Activated naive CD4-positive, alpha-beta T cell treated with anti-CD3 and anti-CD28 coated beads for 36 hours (primary cell): ENCODE data around the gene WRAP53. TPM values are rescaled to one million over a fixed set of nuclear protein-coding genes. Genes with fewer than 3 reads are reported as not detected.
"Not testable (repeated sequence)": the region's sequence is repeated elsewhere in the genome, so short reads cannot be mapped to it uniquely, and the experiment has no call there.

ENCODE experiments used
- CTCF ChIA-PET: fragments of 350-600 bp; sonication (Branson Sonifier 250); formaldehyde crosslinking; loops from one replicate; lab custom pipeline; 2021; ENCODE audit warnings: antibody characterized with exemption; lab: Charles Lee
- DNase-seq: peaks from one replicate; pipeline ENCODE4 v3.0.0-alpha.2; 2020
- H3K27ac Mint-ChIP-seq: one replicate; pipeline ENCODE4 v1.8.0; 2021; ENCODE audit warnings: mild to moderate bottlenecking, mixed read lengths
- H3K27me3 Mint-ChIP-seq: one replicate; pipeline ENCODE4 v1.8.0; 2021; ENCODE audit warnings: low read depth, mixed read lengths
- H3K36me3 Mint-ChIP-seq: one replicate; pipeline ENCODE4 v1.8.0; 2021; ENCODE audit warnings: low read depth, mixed read lengths
- H3K4me1 Mint-ChIP-seq: one replicate; pipeline ENCODE4 v1.8.0; 2021; ENCODE audit warnings: low read depth, mixed read lengths
- H3K4me3 Mint-ChIP-seq: one replicate; pipeline ENCODE4 v1.8.0; 2021; ENCODE audit warnings: mild to moderate bottlenecking, moderate library complexity, mixed read lengths
- H3K9me3 Mint-ChIP-seq: one replicate; pipeline ENCODE4 v1.8.0; 2021; ENCODE audit warnings: mixed read lengths
- intact Hi-C: fragments of 100-400 bp; cut with micrococcal nuclease; formaldehyde crosslinking; loops from one replicate; pipeline ENCODE4 v1.15.1; 2023
- total RNA-seq, 2 experiments: library from RNA; stranded (reverse); gene quantifications; one replicate each; pipeline ENCODE4 v1.2.3, GENCODE V29; 2021

Gene WRAP53
- total RNA-seq: 10 to 100 TPM; 13.7 to 14.7 TPM

DNA sequence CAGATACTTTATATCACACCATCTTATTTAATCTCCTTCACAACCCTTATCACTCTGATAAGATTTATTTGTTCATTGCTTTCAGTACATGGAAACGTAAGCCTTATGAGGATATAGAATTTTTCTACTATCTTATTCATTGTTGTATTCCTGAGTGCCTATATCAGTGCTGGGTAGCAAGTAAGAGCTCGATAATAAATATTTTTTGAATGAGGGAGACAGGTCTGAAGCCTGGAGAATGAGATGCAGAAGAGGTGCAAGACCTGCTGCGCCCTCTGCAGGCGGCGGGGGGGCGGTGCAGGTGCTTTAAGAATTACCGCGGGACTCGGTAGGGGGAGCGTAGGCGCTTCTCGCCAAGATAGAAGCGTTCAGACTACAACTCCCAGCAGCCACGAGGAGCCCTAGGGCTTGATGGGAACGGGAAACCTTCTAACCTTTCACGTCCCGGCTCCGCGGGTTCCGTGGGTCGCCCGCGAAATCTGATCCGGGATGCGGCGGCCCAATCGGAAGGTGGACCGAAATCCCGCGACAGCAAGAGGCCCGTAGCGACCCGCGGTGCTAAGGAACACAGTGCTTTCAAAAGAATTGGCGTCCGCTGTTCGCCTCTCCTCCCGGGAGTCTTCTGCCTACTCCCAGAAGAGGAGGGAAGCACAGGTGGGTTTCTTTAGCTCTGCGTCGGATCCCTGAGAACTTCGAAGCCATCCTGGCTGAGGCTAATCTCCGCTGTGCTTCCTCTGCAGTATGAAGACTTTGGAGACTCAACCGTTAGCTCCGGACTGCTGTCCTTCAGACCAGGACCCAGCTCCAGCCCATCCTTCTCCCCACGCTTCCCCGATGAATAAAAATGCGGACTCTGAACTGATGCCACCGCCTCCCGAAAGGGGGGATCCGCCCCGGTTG, at the start of gene WRAP53:
WRAP53 (plus strand) TSS at position 570 of the 900 bp plus-strand sequence; CDS start at position 742, 172 bp downstream.
- DNase-seq: peak; percentile 98
- H3K27ac Mint-ChIP-seq: peak within 1 kb of the TSS; percentile 99
- H3K9me3 Mint-ChIP-seq: no peaks in the 10 kb centered on the region
- CTCF ChIA-PET: interaction anchor here (0.5 to 4.6 kb wide), 36 partner anchors 9 to 432 kb away, joined by 3 to 56 read pairs (median 5); partner anchors contain the start of genes ATP1B2, CD68, FXR2 and MPDU1
- H3K4me3 Mint-ChIP-seq: peak within 1 kb of the TSS; percentile 89
- H3K4me1 Mint-ChIP-seq: peaks cover 33% of the 10 kb centered on the region
- intact Hi-C loops: loop anchor here (1.0 to 10.0 kb wide), 14 partner anchors 56 to 449 kb away; partner anchors contain the start of genes CD68, CTDNEP1, ELP5 and MPDU1
- no peaks in the 10 kb centered on the region for H3K27me3 Mint-ChIP-seq
- peaks cover 37% of the 10 kb centered on the region for H3K36me3 Mint-ChIP-seq

DNA sequence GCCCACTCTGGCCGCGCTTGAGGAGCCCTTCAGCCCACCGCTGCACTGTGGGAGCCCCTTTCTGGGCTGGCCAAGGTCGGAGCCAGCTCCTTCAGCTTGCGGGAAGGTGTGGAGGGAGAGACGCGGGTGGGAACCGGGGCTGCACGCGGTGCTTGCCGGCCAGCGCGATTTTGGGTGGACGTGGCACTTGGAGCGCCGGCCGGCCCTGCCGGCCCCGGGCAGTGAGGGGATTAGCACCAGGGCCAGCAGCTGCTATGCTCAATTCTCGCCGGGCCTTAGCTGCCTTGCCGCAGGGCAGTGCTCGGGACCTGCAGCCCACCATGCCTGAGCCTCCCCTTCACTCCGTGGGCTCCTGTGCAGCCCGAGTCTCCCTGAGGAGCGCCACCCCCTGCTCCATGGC, 47.5 kb upstream of the WRAP53 start:
- intact Hi-C loops: no loop called here
- Mint-ChIP-seq H3K9me3 (peaks cover 1% of the 10 kb centered on the region), H3K4me3 (no peak overlapping the region), H3K27ac (no peak overlapping the region), H3K4me1 (peaks cover 10% of the 10 kb centered on the region), H3K27me3 (no peaks in the 10 kb centered on the region), H3K36me3 (no peaks in the 10 kb centered on the region)
- CTCF ChIA-PET: interaction anchor here (0.6 to 1.0 kb wide), 2 partner anchors 29 to 47 kb away, joined by 3 read pairs; partner anchors contain the start of gene TP53
- no peak for DNase-seq

DNA sequence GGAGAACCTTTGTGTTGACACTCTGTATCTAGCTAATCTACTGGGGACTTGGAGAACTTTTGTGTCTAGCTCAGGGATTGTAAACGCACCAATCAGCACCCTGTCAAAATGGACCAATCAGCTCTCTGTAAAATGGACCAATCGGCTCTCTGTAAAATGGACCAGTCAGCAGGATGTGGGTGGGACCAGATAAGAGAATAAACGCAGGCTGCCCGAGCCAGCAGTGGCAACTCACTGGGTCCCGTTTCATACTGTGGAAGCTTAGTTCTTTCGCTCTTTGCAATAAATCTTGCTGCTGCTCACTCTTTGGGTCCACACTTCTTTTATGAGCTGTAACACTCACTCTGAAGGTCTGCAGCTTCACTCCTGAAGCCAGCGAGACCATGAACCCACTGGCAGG, 46.6 kb upstream of the WRAP53 start:
- H3K27ac Mint-ChIP-seq: peak overlapping the region; percentile 54
- H3K36me3 Mint-ChIP-seq, H3K27me3 Mint-ChIP-seq, intact Hi-C loops, H3K9me3 Mint-ChIP-seq, H3K4me1 Mint-ChIP-seq: not testable (repeated sequence)
- H3K4me3 Mint-ChIP-seq: peak overlapping the region; percentile 69
- DNase-seq: peak; percentile 46
- CTCF ChIA-PET: interaction anchor here (0.6 to 2.0 kb wide), 6 partner anchors 9 to 48 kb away, joined by 3 to 13 read pairs (median 3); partner anchors contain the start of gene TP53

DNA sequence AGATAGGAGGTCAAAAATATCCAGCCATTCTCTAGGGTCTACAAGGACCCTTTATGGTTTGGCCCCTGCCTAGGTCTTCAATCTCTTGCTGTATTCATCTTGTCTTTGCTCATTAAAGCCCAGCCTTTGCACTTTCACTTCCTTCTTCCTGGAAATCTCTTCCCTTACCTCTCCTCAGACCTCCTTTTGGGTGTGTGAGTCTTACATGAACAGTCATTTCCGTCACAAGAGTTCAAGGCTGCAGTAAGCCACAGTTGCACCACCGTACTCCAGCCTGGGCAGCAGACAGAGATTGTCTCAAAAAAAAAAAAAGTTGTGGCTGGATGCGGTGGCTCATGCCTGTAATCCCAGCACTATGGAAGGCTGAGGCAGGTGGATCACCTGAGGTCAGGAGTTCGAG, 43.5 kb upstream of the WRAP53 start:
- Mint-ChIP-seq H3K36me3 (no peaks in the 10 kb centered on the region), H3K4me3 (no peak overlapping the region), H3K4me1 (peaks cover 11% of the 10 kb centered on the region)

DNA sequence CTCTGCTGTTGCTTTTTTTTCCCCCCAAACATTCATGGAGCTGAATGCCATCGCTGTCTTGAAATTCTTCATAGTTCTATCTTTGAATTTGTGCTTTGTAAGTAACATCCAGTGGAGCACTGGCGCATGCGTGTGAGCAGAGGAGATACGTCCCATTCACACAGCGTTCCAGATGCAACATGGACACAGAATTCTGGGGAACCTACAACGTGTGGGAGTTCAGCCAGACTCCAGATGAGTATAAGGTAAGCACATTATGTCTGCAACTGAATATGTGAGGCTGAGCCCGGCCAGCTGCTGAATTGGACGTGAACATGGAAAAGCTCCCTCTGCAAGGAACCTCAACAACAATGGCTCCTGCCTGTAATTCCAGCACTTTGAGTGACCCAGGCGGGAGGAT, 41.8 kb upstream of the WRAP53 start:
- intact Hi-C loops: no loop called here
- Mint-ChIP-seq H3K9me3 (peaks cover 1% of the 10 kb centered on the region), H3K4me3 (no peak overlapping the region), H3K27ac (no peak overlapping the region), H3K27me3 (peaks cover 13% of the 10 kb centered on the region), H3K36me3 (no peaks in the 10 kb centered on the region), H3K4me1 (peaks cover 25% of the 10 kb centered on the region)
- no peak for DNase-seq
- CTCF ChIA-PET: interaction anchor here (0.6 kb wide), 1 partner anchor 12 kb away, joined by 3 read pairs; no protein-coding TSS in a partner anchor

More for the DNA sequence above, 43.5 kb upstream of the WRAP53 start:
- H3K27ac Mint-ChIP-seq: no peak overlapping the region
- CTCF ChIA-PET: no interaction called here
- DNase-seq: no peak
- peaks cover under 1% of the 10 kb centered on the region for H3K27me3 Mint-ChIP-seq
- intact Hi-C loops: no loop called here
- H3K9me3 Mint-ChIP-seq: peaks cover 1% of the 10 kb centered on the region

DNA sequence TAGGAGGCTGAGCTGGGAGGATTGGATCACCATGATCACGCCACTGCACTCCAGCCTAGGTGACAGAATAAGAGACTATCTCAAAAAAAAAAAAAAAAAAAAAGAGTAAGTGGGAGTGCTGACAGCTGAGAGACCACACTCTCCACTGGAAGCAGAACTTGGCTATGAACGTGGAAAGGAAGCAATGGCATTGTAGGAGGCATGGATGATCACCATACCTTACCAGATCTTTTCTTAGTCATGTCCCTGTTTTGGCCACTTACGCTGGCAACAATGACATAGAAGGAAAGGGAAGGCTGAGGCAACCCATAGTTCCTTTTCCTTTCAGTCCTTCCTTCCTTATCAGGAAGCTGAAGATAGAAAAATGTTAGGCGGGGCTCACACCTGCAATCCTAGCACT, 41.3 kb upstream of the WRAP53 start:
- CTCF ChIA-PET: interaction anchor here (0.6 kb wide), 1 partner anchor 12 kb away, joined by 3 read pairs; no protein-coding TSS in a partner anchor
- no peak overlapping the region for H3K27ac Mint-ChIP-seq
- peaks cover 16% of the 10 kb centered on the region for H3K27me3 Mint-ChIP-seq
- intact Hi-C loops: no loop called here
- no peak overlapping the region for H3K4me3 Mint-ChIP-seq
- no peaks in the 10 kb centered on the region for H3K36me3 Mint-ChIP-seq
- H3K4me1 Mint-ChIP-seq: peaks cover 25% of the 10 kb centered on the region
- H3K9me3 Mint-ChIP-seq: no peaks in the 10 kb centered on the region
- no peak for DNase-seq

DNA sequence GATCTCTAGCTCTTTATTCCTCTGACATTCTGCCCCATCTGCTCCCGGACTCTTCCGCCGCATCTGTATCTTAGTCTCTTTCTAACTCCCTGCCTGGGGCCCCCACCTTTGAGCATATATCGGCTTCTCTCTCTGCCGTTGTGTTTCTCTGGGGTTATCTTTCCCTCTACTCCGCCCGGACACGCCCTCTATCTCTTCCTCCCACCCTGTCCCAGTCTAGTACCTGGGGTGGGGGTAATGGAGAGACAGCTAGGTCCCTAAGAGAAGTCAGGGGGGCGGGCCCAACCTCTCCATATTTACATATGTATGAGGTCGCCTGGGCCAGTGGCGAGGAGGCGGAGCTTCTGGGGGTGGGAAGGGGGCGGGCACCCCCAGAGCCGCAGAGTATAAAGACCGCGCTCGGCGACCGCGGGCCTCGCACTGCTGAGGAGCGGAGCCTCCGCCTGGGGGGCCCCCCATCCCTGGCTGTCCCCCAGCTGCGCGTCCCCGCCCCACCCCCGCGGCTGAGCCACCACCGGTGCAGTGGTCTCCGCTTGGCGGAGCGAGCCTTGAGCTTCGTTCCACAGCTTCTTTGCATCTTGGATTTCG, 37.7 kb upstream of the WRAP53 start, which contains the start of gene ATP1B2:
ATP1B2 (plus strand) TSS at position 418 of the 588 bp plus-strand sequence. CDS start 593 bp downstream, outside the sequence.
- intact Hi-C loops: loop anchor here (1.0 to 5.0 kb wide), 2 partner anchors 35 to 67 kb away; partner anchors contain the start of gene DNAH2
- H3K4me3 Mint-ChIP-seq: peak within 1 kb of the TSS; percentile 62
- H3K27me3 Mint-ChIP-seq: peaks cover 22% of the 10 kb centered on the region
- no peak within 1 kb of the TSS for H3K27ac Mint-ChIP-seq
- H3K4me1 Mint-ChIP-seq: peaks cover 18% of the 10 kb centered on the region
- H3K9me3 Mint-ChIP-seq: no peaks in the 10 kb centered on the region
- peak; percentile 78 for DNase-seq
- no peaks in the 10 kb centered on the region for H3K36me3 Mint-ChIP-seq
- CTCF ChIA-PET: interaction anchor here (2.4 to 2.9 kb wide), 2 partner anchors 19 to 37 kb away, joined by 12 to 20 read pairs; partner anchors contain the start of genes SHBG, TP53 and WRAP53

DNA sequence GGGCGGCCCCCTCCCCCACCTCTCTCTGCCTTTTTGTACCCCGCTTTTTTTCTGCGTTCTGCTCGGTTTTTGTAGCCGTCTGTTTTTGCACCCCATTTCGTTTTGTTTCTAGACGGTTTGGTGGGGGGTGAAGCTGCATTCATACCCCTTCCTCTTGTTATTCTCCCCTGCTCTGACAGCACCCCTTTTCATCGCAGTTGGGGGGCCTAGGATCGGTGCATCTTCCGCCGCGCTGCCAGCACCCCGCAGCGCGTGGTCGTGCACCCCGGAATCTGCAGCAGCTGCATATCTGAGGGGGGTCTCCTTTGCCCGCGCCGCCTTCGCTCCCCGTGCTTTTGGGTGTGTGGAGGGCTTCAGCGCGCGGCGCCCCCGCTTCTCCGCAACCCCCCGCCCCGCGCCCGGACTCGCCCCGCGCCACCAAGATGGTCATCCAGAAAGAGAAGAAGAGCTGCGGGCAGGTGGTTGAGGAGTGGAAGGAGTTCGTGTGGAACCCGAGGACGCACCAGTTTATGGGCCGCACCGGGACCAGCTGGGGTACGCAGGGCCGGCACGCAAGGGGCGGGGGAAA, 37.1 kb upstream of the WRAP53 start:
- no peak for DNase-seq
- no peak overlapping the region for H3K27ac Mint-ChIP-seq
- intact Hi-C loops: loop anchor here (5.0 kb wide), 1 partner anchor 66 kb away; the partner anchor contains the start of gene DNAH2
- H3K4me3 Mint-ChIP-seq: peak overlapping the region; percentile 62
- H3K9me3 Mint-ChIP-seq: no peaks in the 10 kb centered on the region
- H3K36me3 Mint-ChIP-seq: no peaks in the 10 kb centered on the region
- peaks cover 18% of the 10 kb centered on the region for H3K4me1 Mint-ChIP-seq
- CTCF ChIA-PET: interaction anchor here (2.4 to 2.9 kb wide), 2 partner anchors 20 to 36 kb away, joined by 12 to 20 read pairs; partner anchors contain the start of genes SHBG, TP53 and WRAP53
- peaks cover 22% of the 10 kb centered on the region for H3K27me3 Mint-ChIP-seq

DNA sequence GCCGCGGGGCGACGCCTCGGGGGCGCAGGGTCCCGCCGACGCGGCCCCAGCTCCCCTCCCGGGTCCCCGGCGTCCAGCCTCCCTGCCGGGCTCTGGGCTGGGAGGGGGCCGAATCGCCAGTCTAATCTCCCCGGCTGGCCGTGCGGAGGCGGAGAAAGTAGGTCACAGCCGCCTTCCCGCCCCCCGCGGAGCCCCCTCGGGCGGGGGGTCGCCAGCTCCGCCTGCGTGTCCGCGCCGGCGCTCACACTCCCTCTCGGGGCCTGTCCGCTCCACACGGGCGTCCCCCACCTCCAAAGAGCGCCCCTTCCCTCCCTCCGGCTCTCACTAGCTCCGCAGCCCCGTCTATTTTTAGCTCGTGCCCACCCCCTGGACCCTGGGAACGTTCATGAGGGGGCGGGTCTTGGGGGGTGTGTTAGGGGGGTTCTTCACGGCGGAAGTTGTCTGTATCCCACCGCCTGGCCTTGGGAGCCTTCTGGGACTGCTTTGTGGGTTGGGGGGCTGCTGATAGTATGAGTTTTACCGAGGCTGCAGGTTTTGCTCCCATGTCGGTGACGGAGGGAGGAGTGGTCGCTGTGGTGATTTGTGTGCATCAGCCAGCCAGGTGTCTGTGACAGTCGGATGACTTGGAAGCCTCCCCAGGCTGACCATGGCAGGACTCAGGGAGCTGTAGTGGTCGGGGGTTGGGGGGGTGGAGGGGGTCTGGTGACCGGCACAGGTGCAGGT, 36.5 kb upstream of the WRAP53 start:
- Mint-ChIP-seq H3K27ac (no peak overlapping the region), H3K4me3 (peak overlapping the region; percentile 22)
- intact Hi-C loops: loop anchor here (5.0 kb wide), 1 partner anchor 65 kb away; the partner anchor contains the start of gene DNAH2

DNA sequence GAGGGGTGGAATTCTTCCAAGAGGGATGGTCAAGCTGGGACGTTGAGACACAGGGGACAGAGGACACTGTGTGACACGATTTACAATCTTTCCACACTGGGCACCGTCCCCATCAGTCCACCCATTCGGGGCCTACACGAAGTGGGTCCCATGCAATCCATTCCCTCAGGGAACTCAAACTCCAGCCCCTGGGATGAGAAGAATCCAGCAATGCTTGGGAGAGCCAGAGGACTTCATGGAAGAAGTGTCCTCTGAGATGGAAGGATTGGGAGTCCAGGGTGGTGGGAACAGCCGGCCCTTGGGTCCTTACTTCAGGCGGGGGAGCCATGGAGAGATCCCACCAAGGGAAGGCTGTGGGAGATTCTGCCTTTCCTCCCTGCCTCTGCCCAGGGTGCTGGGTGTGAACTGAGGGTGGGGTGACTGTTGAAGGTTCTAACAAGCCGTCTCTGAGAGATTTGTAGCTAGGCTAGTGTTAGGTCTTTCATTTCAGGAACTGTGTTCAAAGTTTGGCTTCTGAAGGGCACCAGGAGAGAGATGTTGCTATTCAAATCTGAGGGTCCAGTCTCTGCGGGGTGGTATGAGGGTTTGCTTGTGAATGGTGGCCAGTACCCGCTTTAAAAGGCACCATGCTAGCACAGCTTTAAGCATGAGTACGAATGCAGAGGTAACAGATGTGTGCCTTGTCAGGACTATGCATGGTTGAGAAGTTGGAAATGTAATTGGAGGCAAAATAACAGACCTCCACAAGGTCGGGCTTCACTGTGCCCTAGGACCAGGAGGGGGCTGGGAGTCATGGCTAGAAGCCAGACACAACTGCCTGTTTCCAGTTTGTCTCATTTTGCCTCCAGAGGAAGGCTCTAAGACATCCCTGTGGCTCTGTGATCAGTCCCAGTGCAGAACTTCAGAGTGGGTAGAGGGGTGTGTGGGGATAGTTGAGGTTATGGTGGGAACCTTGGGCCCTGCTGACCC, 35.6 kb upstream of the WRAP53 start:
- no peaks in the 10 kb centered on the region for H3K36me3 Mint-ChIP-seq
- CTCF ChIA-PET: interaction anchor here (0.5 to 0.7 kb wide), 2 partner anchors 30 to 208 kb away, joined by 3 read pairs; no protein-coding TSS in a partner anchor
- intact Hi-C loops: loop anchor here (5.0 kb wide), 1 partner anchor 65 kb away; the partner anchor contains the start of gene DNAH2

More for the DNA sequence above, 36.5 kb upstream of the WRAP53 start:
- H3K9me3 Mint-ChIP-seq: no peaks in the 10 kb centered on the region
- H3K27me3 Mint-ChIP-seq: peaks cover 22% of the 10 kb centered on the region
- DNase-seq: no peak
- peaks cover 18% of the 10 kb centered on the region for H3K4me1 Mint-ChIP-seq
- CTCF ChIA-PET: interaction anchor here (0.5 to 2.9 kb wide), 3 partner anchors 21 to 35 kb away, joined by 3 to 20 read pairs (median 12); partner anchors contain the start of genes SHBG, TP53 and WRAP53
- no peaks in the 10 kb centered on the region for H3K36me3 Mint-ChIP-seq

More for the DNA sequence above, 35.6 kb upstream of the WRAP53 start:
- DNase-seq: no peak
- Mint-ChIP-seq H3K4me1 (peaks cover 18% of the 10 kb centered on the region), H3K27me3 (peaks cover 22% of the 10 kb centered on the region), H3K4me3 (no peak overlapping the region), H3K27ac (no peak overlapping the region), H3K9me3 (no peaks in the 10 kb centered on the region)
